ENCODE results near the gene PANX3.
A peak's percentile ranks its signal among the peaks of the same experiment; 100 is the strongest.
"Not testable (repeated sequence)": the region's sequence is repeated elsewhere in the genome, so short reads cannot be mapped to it uniquely, and the experiment has no call there.

Gene PANX3

GRCh38 chr11:124611064-124611463 lies at the start of gene PANX3:
TSS of gene PANX3 (plus strand) at chr11:124611428. CDS start at chr11:124611557, 129 bp downstream.
- FAIRE-seq: no peak

GRCh38 chr11:124569697-124570096 lies 41.5 kb upstream of the PANX3 start, which contains the start of gene OR8A1:
TSS of gene OR8A1 (plus strand) at chr11:124569997. CDS start at chr11:124570120, 123 bp downstream.
- FAIRE-seq: no peak

GRCh38 chr11:124570160-124570559 lies 41.1 kb upstream of the PANX3 start:
- no peak for FAIRE-seq

- no peak for FAIRE-seq
Measured at GRCh38 chr11:124577716-124578427, 33.4 kb upstream of the PANX3 start.

- no peak for FAIRE-seq
Measured at GRCh38 chr11:124578761-124579160, 32.5 kb upstream of the PANX3 start.

- FAIRE-seq: no peak
Measured at GRCh38 chr11:124581817-124582216, 29.4 kb upstream of the PANX3 start.

- FAIRE-seq: no peak
Measured at GRCh38 chr11:124582565-124582964, 28.7 kb upstream of the PANX3 start.

GRCh38 chr11:124583781-124584180 lies 27.4 kb upstream of the PANX3 start:
- FAIRE-seq: no peak

- FAIRE-seq: no peak
Measured at GRCh38 chr11:124584681-124585372, 26.4 kb upstream of the PANX3 start.

- FAIRE-seq: peak; percentile 94
Measured at GRCh38 chr11:124586238-124586860, 24.9 kb upstream of the PANX3 start.

GRCh38 chr11:124591430-124591829 lies 19.8 kb upstream of the PANX3 start:
- no peak for FAIRE-seq

- FAIRE-seq: no peak
Measured at GRCh38 chr11:124592627-124593026, 18.6 kb upstream of the PANX3 start.

GRCh38 chr11:124595302-124595701 lies 15.9 kb upstream of the PANX3 start:
- FAIRE-seq: no peak

GRCh38 chr11:124597626-124598025 lies 13.6 kb upstream of the PANX3 start:
- FAIRE-seq: no peak

GRCh38 chr11:124600621-124601320 lies 10.5 kb upstream of the PANX3 start:
- no peak for FAIRE-seq

- no peak for FAIRE-seq
Measured at GRCh38 chr11:124602193-124602592, 9.0 kb upstream of the PANX3 start.

GRCh38 chr11:124602723-124603122 lies 8.5 kb upstream of the PANX3 start:
- not testable (repeated sequence) for FAIRE-seq

- no peak for FAIRE-seq
Measured at GRCh38 chr11:124605719-124606118, 5.5 kb upstream of the PANX3 start.

- FAIRE-seq: no peak
Measured at GRCh38 chr11:124608147-124608546, 3.1 kb upstream of the PANX3 start.

GRCh38 chr11:124610295-124610694 lies 933 bp upstream of the PANX3 start:
- no peak for FAIRE-seq

- FAIRE-seq: no peak
Measured at GRCh38 chr11:124612045-124612444, 817 bp downstream of the PANX3 start.

GRCh38 chr11:124612567-124613246 lies 1.5 kb downstream of the PANX3 start:
- FAIRE-seq: no peak

- FAIRE-seq: no peak
Measured at GRCh38 chr11:124618863-124619262, 7.6 kb downstream of the PANX3 start.

All from islet of Langerhans (tissue), 1 donor.